Mucosa of rectum (tissue), 2 donors: ENCODE measurements around the gene IL17RC.

Experiments
- H3K27ac ChIP-seq, 2 donors: one replicate each; pipeline ENCODE4 v1.7.0; 2013; ENCODE audit warnings: inconsistent platforms in 2 of 2, low read depth in 2 of 2, low read length in 2 of 2
- H3K27me3 ChIP-seq, 2 donors: one replicate each; pipeline ENCODE4 v1.7.0; 2013; ENCODE audit warnings: low read length in 2 of 2; ENCODE audit not compliant: control insufficient read depth in 2 of 2, insufficient read depth in 2 of 2
- H3K36me3 ChIP-seq, 2 donors: one replicate each; pipeline ENCODE4 v1.7.0; 2013; ENCODE audit warnings: low read length in 2 of 2; ENCODE audit not compliant: control insufficient read depth in 2 of 2, insufficient read depth in 2 of 2
- H3K4me1 ChIP-seq, 2 donors: one replicate each; pipeline ENCODE4 v1.7.0; 2013; ENCODE audit warnings: low read length in 2 of 2, mild to moderate bottlenecking in 1 of 2; ENCODE audit not compliant: control insufficient read depth in 2 of 2, insufficient read depth in 2 of 2
- H3K4me3 ChIP-seq, 2 donors: one replicate each; pipeline ENCODE4 v1.7.0; 2013; ENCODE audit warnings: low read length in 2 of 2
- H3K9ac ChIP-seq, 2 donors: one replicate each; pipeline ENCODE4 v1.7.0; 2013; ENCODE audit warnings: low read length in 2 of 2, low read depth in 1 of 2, mild to moderate bottlenecking in 1 of 2
- H3K9me3 ChIP-seq, 2 donors: one replicate each; pipeline ENCODE4 v1.7.0; 2013; ENCODE audit warnings: low read length in 2 of 2; ENCODE audit not compliant: control insufficient read depth in 2 of 2
- donor health status: healthy.
- donor health status: Normal muscosa, but diverticular disease.

IL17RC gene

GRCh38 chr3:9976721-9977709, 60.1 kb downstream of the IL17RC start:
- H3K4me3 ChIP-seq: no peak overlapping the region
- H3K9ac ChIP-seq: no peak overlapping the region
- peaks cover 33 to 43% of the 10 kb centered on the region in 2 donors for H3K36me3 ChIP-seq
- H3K4me1 ChIP-seq: no peaks in the 10 kb centered on the region
- no peaks in the 10 kb centered on the region for H3K9me3 ChIP-seq
- no peaks in the 10 kb centered on the region for H3K27me3 ChIP-seq
- no peak overlapping the region for H3K27ac ChIP-seq

- peaks cover 25 to 33% of the 10 kb centered on the region in 2 donors for H3K36me3 ChIP-seq
- H3K9me3 ChIP-seq: no peaks in the 10 kb centered on the region
- no peak overlapping the region for H3K27ac ChIP-seq
- H3K4me3 ChIP-seq: no peak overlapping the region
- no peaks in the 10 kb centered on the region for H3K4me1 ChIP-seq
- H3K27me3 ChIP-seq: no peaks in the 10 kb centered on the region
- H3K9ac ChIP-seq: no peak overlapping the region
Observed at GRCh38 chr3:9978710-9979305, 61.9 kb downstream of the IL17RC start.

DNA sequence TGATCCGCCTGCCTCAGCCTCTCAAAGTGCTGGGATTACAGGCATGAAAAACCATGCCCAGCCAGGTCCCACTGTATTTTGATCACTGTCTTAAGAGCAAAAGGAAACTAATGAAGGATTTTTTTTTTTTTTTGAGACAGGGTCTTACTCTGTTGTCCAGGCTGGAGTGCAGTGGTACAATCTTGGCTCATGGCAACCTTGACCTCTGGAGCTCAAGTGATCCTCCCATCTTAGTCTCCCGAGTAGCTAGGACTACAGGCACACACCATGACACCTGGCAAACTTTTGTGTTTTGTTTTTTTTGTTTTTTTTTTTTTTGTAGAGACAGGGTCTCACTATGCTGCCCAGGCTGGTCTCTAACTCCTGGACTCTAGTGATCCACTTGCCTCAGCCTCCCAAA, 63.4 kb downstream of the IL17RC start:
- no peaks in the 10 kb centered on the region for H3K27me3 ChIP-seq
- H3K27ac ChIP-seq: no peak overlapping the region
- H3K36me3 ChIP-seq: peaks cover 16 to 32% of the 10 kb centered on the region in 2 donors
- H3K9ac ChIP-seq: no peak overlapping the region
- H3K9me3 ChIP-seq: no peaks in the 10 kb centered on the region
- H3K4me1 ChIP-seq: peaks cover 2 to 4% of the 10 kb centered on the region in 2 donors
- no peak overlapping the region for H3K4me3 ChIP-seq
